Measurements from ENCODE around the gene NFILZ. TPM values are rescaled to one million over a fixed set of nuclear protein-coding genes. Genes with fewer than 3 reads are reported as not detected.

Gene NFILZ
- total and polyA plus RNA-seq, 2 of the 8 experiments (the other 6 are each of a cell fraction or from before 2014, with no cell fraction given), result not detected

DNA sequence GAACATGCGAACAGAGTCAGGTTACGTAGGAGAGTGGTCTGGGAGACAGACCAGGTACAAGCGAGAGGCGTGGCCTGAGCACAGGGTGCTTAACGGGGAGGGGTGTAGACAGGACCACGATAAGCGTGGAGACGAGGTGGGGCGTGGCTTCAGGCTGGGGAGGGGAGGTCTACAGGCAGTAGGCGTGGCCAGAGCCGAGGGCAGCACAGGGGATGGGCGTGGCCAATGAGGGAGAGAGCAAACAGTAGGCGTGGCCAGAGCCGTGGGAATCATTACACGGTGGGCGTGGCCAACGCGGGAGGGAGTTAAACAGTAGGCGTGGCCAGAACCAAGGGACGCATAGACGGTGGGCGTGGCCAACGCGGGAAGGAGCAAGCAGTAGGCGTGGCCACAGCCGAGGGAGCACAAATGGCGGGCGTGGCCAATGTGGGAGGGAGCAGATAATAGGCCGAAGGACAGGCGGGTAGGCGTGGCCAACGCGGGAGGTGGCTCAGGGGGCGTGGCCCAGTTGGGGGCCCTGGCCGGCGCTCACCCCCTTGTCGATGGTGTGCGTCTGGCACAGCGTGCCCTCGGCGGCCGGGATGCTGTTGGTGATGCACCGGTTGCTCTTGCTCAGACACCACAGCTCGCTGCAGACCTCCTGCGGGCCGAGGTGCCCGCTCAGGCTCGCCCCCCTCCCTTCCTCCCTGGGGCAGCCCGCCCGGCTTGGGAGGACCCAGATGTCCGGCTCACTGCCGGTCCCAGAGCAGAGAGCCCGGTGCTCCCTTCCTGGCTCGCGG lies 38.0 kb upstream of the NFILZ start (continued):
- TF ChIP-seq, protein P1, sequence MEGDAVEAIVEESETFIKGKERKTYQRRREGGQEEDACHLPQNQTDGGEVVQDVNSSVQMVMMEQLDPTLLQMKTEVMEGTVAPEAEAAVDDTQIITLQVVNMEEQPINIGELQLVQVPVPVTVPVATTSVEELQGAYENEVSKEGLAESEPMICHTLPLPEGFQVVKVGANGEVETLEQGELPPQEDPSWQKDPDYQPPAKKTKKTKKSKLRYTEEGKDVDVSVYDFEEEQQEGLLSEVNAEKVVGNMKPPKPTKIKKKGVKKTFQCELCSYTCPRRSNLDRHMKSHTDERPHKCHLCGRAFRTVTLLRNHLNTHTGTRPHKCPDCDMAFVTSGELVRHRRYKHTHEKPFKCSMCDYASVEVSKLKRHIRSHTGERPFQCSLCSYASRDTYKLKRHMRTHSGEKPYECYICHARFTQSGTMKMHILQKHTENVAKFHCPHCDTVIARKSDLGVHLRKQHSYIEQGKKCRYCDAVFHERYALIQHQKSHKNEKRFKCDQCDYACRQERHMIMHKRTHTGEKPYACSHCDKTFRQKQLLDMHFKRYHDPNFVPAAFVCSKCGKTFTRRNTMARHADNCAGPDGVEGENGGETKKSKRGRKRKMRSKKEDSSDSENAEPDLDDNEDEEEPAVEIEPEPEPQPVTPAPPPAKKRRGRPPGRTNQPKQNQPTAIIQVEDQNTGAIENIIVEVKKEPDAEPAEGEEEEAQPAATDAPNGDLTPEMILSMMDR (IDR thresholded peaks at IDR 0.05; ENCODE audit: control extremely low read depth in 1 of 3, insufficient read depth in 1 of 3, low read depth in 1 of 3, low read length in 3 of 3), result no peak
- TF ChIP-seq TAF1 (IDR thresholded peaks at IDR 0.05; ENCODE audit: low read depth, low read length) (peak; percentile 48; the same call in 1 of the 2 replicates), POLR2AphosphoS5 (IDR thresholded peaks at IDR 0.05; ENCODE audit: low read depth, low read length) (peak; percentile 59; the same call in 1 of the 2 replicates), BRCA1 (IDR thresholded peaks at IDR 0.05; ENCODE audit: low read depth, low read length) (no peak), MAFK (IDR thresholded peaks at IDR 0.05; ENCODE audit: low read depth, low read length) (no peak), SP4 (IDR thresholded peaks at IDR 0.05; ENCODE audit: low read length) (peak; percentile 86), SIX5 (IDR thresholded peaks at IDR 0.05; ENCODE audit: low read depth, low read length) (no peak), JUND (IDR thresholded peaks at IDR 0.05; ENCODE audit: low read length) (no peak), EGR1 (IDR thresholded peaks at IDR 0.05; ENCODE audit: borderline replicate concordance, low read depth, low read length) (no peak), GABPA (IDR thresholded peaks at IDR 0.05; ENCODE audit: borderline replicate concordance, insufficient read depth, low read length) (no peak), KDM5A (IDR thresholded peaks at IDR 0.05; ENCODE audit: low read length) (no peak), POU5F1 (IDR thresholded peaks at IDR 0.05; ENCODE audit: low read depth, low read length) (no peak), BCL11A (IDR thresholded peaks at IDR 0.05; ENCODE audit: low read depth in 2 of 2, low read length in 2 of 2) (no peak), YY1 (IDR thresholded peaks at IDR 0.05; ENCODE audit: low read depth, low read length) (no peak), PHF8 (conservative IDR thresholded peaks at IDR 0.05; ENCODE audit: low read depth, low read length) (no peak; the same call in 1 of the 2 replicates), RAD21 (IDR thresholded peaks at IDR 0.05 in 1 of 2, conservative IDR thresholded peaks at IDR 0.05 in 1 of 2; ENCODE audit: low read depth in 2 of 2, low read length in 2 of 2) (no peak), SP2 (IDR thresholded peaks at IDR 0.05; ENCODE audit: low read length) (no peak), NRF1 (IDR thresholded peaks at IDR 0.05; ENCODE audit: low read depth, low read length) (no peak), GTF2F1 (IDR thresholded peaks at IDR 0.05; ENCODE audit: borderline replicate concordance, low read depth, low read length) (no peak)
- TF ChIP-seq, protein P2, sequence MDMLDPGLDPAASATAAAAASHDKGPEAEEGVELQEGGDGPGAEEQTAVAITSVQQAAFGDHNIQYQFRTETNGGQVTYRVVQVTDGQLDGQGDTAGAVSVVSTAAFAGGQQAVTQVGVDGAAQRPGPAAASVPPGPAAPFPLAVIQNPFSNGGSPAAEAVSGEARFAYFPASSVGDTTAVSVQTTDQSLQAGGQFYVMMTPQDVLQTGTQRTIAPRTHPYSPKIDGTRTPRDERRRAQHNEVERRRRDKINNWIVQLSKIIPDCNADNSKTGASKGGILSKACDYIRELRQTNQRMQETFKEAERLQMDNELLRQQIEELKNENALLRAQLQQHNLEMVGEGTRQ (IDR thresholded peaks at IDR 0.05; ENCODE audit: low read length), result no peak
- TF ChIP-seq, protein P3, sequence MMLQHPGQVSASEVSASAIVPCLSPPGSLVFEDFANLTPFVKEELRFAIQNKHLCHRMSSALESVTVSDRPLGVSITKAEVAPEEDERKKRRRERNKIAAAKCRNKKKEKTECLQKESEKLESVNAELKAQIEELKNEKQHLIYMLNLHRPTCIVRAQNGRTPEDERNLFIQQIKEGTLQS (IDR thresholded peaks at IDR 0.05; ENCODE audit: insufficient read depth, low read depth, low read length), result no peak

All from H1 (cell line).